WTC11 (cell line): ENCODE data around the gene GRIK2. TPM values are rescaled to one million over a fixed set of nuclear protein-coding genes. Genes with fewer than 3 reads are reported as not detected.

Experiments used
- ATAC-seq: fragments of 200-7000 bp; cut with Tn5 transposase; 2 replicates; pipeline ENCODE4 v1.10.0; 2021; ENCODE audit warnings: mild to moderate bottlenecking, moderate library complexity
- CTCF ChIA-PET: fragments of 300-600 bp; sonication (Branson Sonifier 250); formaldehyde crosslinking; loops from one replicate; lab custom pipeline; 2021; ENCODE audit warnings: antibody characterized with exemption; lab: Charles Lee
- POLR2A ChIA-PET: fragments of 350-600 bp; sonication (Branson Sonifier 250); formaldehyde crosslinking; loops from one replicate; lab custom pipeline; 2021; ENCODE audit warnings: antibody characterized with exemption; lab: Charles Lee
- DNase-seq: peaks from one replicate; pipeline ENCODE4 v3.0.0; 2021; ENCODE audit warnings: low spot score
- H3K27ac Mint-ChIP-seq: 2 replicates; pipeline ENCODE4 v1.8.0; 2021; ENCODE audit warnings: mixed read lengths
- H3K27me3 Mint-ChIP-seq: 2 replicates; pipeline ENCODE4 v1.8.0; 2021; ENCODE audit warnings: low read depth, mild to moderate bottlenecking, moderate library complexity, mixed read lengths
- H3K36me3 Mint-ChIP-seq: 2 replicates; pipeline ENCODE4 v1.8.0; 2021; ENCODE audit warnings: mixed read lengths
- H3K4me1 Mint-ChIP-seq: 2 replicates; pipeline ENCODE4 v1.8.0; 2022; ENCODE audit warnings: mixed read lengths
- H3K4me3 Mint-ChIP-seq: 2 replicates; pipeline ENCODE4 v1.8.0; 2021; ENCODE audit warnings: mild to moderate bottlenecking, moderate library complexity, mixed read lengths
- H3K9me3 Mint-ChIP-seq: 2 replicates; pipeline ENCODE4 v1.8.0; 2021; ENCODE audit warnings: mixed read lengths
- CREM ChIP-seq: sonication (generic); formaldehyde crosslinking; IDR thresholded peaks from 2 replicates; pipeline ENCODE4 v1.8.1; 2022; ENCODE audit warnings: mild to moderate bottlenecking, missing genetic modification reagents, moderate library complexity
- EMX1 ChIP-seq: fragments of 250-450 bp; sonication (Bioruptor Pico); IDR thresholded peaks from 2 replicates; pipeline ENCODE4 v1.8.0; 2021; ENCODE audit warnings: mild to moderate bottlenecking
- ETV6 ChIP-seq: sonication (generic); formaldehyde crosslinking; IDR thresholded peaks from 2 replicates; pipeline ENCODE4 v1.8.1; 2022; ENCODE audit warnings: mild to moderate bottlenecking, missing genetic modification reagents
- FOXJ3 ChIP-seq: sonication (generic); formaldehyde crosslinking; IDR thresholded peaks from 2 replicates; pipeline ENCODE4 v1.9.0; 2021; ENCODE audit warnings: missing genetic modification reagents, mild to moderate bottlenecking, borderline replicate concordance
- GTF2I ChIP-seq: fragments of 250-450 bp; sonication (Bioruptor Pico); conservative IDR thresholded peaks from 2 replicates; pipeline ENCODE4 v1.4.0; 2021; ENCODE audit warnings: mild to moderate bottlenecking
- HMGA2 ChIP-seq: fragments of 250-450 bp; sonication (Bioruptor Pico); IDR thresholded peaks from 2 replicates; pipeline ENCODE4 v1.4.0; 2021; ENCODE audit warnings: mild to moderate bottlenecking, moderate library complexity
- JAZF1 ChIP-seq: fragments of 250-450 bp; sonication (Bioruptor Pico); IDR thresholded peaks from 2 replicates; pipeline ENCODE4 v1.9.0; 2021; ENCODE audit warnings: moderate library complexity, mild to moderate bottlenecking, inconsistent platforms
- NFATC4 ChIP-seq: fragments of 250-450 bp; sonication (Bioruptor Pico); IDR thresholded peaks from 2 replicates; pipeline ENCODE4 v1.9.0; 2021; ENCODE audit warnings: mild to moderate bottlenecking
- OVOL2 ChIP-seq: fragments of 250-450 bp; sonication (Bioruptor Pico); IDR thresholded peaks from 2 replicates; pipeline ENCODE4 v1.9.0; 2021; ENCODE audit warnings: mild to moderate bottlenecking, borderline replicate concordance
- RELA ChIP-seq: sonication (generic); formaldehyde crosslinking; IDR thresholded peaks from 2 replicates; pipeline ENCODE4 v1.8.1; 2022; ENCODE audit warnings: missing genetic modification reagents, mild to moderate bottlenecking, borderline replicate concordance
- RORB ChIP-seq: fragments of 250-450 bp; sonication (Bioruptor Pico); IDR thresholded peaks from 2 replicates; pipeline ENCODE4 v1.9.0; 2021; ENCODE audit warnings: mild to moderate bottlenecking
- SMAD3 ChIP-seq: sonication (generic); formaldehyde crosslinking; IDR thresholded peaks from 2 replicates; pipeline ENCODE4 v1.8.0; 2022; ENCODE audit warnings: missing genetic modification reagents, mild to moderate bottlenecking, borderline replicate concordance
- SP1 ChIP-seq: sonication (generic); formaldehyde crosslinking; conservative IDR thresholded peaks from 2 replicates; pipeline ENCODE4 v1.8.1; 2022; ENCODE audit warnings: missing genetic modification reagents
- TCF7 ChIP-seq: sonication (generic); formaldehyde crosslinking; IDR thresholded peaks from 2 replicates; pipeline ENCODE4 v1.8.0; 2022; ENCODE audit warnings: mild to moderate bottlenecking, low read depth, missing genetic modification reagents, moderate library complexity
- TP53 ChIP-seq: sonication (generic); formaldehyde crosslinking; IDR thresholded peaks from 2 replicates; pipeline ENCODE4 v1.8.1; 2023; ENCODE audit warnings: mild to moderate bottlenecking, missing genetic modification reagents
- ZBTB21 ChIP-seq: sonication (generic); formaldehyde crosslinking; IDR thresholded peaks from 2 replicates; pipeline ENCODE4 v1.8.1; 2023; ENCODE audit warnings: mild to moderate bottlenecking, missing genetic modification reagents, borderline replicate concordance
- ZNF219 ChIP-seq: sonication (generic); formaldehyde crosslinking; IDR thresholded peaks from 2 replicates; pipeline ENCODE4 v1.8.0; 2023; ENCODE audit warnings: missing genetic modification reagents, mild to moderate bottlenecking, borderline replicate concordance
- ZNF671 ChIP-seq: fragments of 250-450 bp; sonication (Bioruptor Pico); IDR thresholded peaks from 2 replicates; pipeline ENCODE4 v1.8.0; 2021; ENCODE audit warnings: mild to moderate bottlenecking
- total RNA-seq: library from RNA; stranded (reverse); gene quantifications from 3 replicates; pipeline ENCODE4 v1.2.3, GENCODE V29; 2021
- TF ChIP-seq, protein P1 (sequence below): fragments of 200-600 bp; IDR thresholded peaks from 2 replicates; pipeline ENCODE4 v1.8.0; 2022; ENCODE audit warnings: antibody characterized with exemption
- TF ChIP-seq, protein P2 (sequence below): fragments of 250-450 bp; sonication (Bioruptor Pico); IDR thresholded peaks from 2 replicates; pipeline ENCODE4 v1.9.0; 2021; ENCODE audit warnings: moderate library complexity, mild to moderate bottlenecking, inconsistent platforms, borderline replicate concordance
- TF ChIP-seq, protein P3 (sequence below): fragments of 250-450 bp; sonication (Bioruptor Pico); IDR thresholded peaks from 2 replicates; pipeline ENCODE4 v1.9.0; 2021; ENCODE audit warnings: mild to moderate bottlenecking
- TF ChIP-seq, protein P4 (sequence below): sonication (generic); formaldehyde crosslinking; IDR thresholded peaks from 2 replicates; pipeline ENCODE4 v1.8.0; 2022; ENCODE audit warnings: mild to moderate bottlenecking, missing genetic modification reagents

The GRIK2 gene
- total RNA-seq, 1 experiment from 2014 or later, result 2.7 TPM

DNA sequence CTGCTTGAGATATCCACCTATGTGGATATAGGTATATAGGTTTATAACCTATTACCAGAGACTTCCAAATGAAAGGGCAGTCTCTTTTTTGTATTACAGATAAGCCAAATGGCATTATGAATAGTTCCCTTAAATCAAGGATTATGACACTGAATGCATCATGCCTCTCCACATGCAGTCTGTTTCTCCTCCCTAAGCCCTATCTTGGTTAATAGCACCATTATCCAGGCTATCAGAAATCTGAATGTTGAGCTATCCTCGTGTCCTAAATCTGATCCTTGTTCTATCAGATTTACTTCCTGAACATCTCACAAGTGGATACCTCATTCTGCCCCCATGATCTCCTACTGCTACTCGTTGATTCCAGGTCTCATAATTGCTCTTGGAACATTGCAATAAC lies 138.0 kb downstream of the GRIK2 start (continued):
- TF ChIP-seq, protein P1, sequence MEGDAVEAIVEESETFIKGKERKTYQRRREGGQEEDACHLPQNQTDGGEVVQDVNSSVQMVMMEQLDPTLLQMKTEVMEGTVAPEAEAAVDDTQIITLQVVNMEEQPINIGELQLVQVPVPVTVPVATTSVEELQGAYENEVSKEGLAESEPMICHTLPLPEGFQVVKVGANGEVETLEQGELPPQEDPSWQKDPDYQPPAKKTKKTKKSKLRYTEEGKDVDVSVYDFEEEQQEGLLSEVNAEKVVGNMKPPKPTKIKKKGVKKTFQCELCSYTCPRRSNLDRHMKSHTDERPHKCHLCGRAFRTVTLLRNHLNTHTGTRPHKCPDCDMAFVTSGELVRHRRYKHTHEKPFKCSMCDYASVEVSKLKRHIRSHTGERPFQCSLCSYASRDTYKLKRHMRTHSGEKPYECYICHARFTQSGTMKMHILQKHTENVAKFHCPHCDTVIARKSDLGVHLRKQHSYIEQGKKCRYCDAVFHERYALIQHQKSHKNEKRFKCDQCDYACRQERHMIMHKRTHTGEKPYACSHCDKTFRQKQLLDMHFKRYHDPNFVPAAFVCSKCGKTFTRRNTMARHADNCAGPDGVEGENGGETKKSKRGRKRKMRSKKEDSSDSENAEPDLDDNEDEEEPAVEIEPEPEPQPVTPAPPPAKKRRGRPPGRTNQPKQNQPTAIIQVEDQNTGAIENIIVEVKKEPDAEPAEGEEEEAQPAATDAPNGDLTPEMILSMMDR, result no peak
- no peak for TF ChIP-seq HMGA2 (CRISPR knock-in tag)
- TF ChIP-seq TP53, result no peak
- no peak for TF ChIP-seq RELA (CRISPR knock-in tag)
- TF ChIP-seq OVOL2 (CRISPR knock-in tag), result no peak

DNA sequence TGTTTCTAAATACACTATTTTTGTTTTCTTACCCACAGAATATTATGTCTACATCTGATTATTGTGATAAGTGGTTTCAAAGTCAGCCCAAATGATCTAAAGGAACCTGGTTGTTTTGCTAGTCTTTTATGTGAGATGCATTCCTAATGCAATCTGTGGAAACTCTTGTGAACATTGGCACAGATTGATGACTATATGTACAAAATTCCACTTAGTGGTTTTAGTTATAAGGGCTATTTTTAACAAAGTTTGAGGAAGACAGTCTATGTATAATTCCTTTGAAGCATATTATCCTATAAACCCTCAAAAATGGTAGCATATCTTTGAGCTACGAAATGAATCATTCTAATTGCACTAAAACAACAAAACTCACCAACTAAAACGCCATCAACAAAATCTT lies 140.9 kb downstream of the GRIK2 start:
- Mint-ChIP-seq H3K27me3 (no peaks in the 10 kb centered on the region), H3K9me3 (no peaks in the 10 kb centered on the region), H3K4me3 (no peak overlapping the region), H3K27ac (no peak overlapping the region), H3K4me1 (peaks cover 4% of the 10 kb centered on the region; the same call in 1 of the 2 replicates), H3K36me3 (no peaks in the 10 kb centered on the region)
- no peak for ATAC-seq
- no peak for DNase-seq
- TF ChIP-seq TCF7 (CRISPR knock-in tag), result no peak
- TF ChIP-seq, protein P2, sequence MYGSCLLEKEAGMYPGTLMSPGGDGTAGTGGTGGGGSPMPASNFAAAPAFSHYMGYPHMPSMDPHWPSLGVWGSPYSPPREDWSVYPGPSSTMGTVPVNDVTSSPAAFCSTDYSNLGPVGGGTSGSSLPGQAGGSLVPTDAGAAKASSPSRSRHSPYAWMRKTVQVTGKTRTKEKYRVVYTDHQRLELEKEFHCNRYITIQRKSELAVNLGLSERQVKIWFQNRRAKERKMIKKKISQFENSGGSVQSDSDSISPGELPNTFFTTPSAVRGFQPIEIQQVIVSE, result no peak
- TF ChIP-seq, protein P3, sequence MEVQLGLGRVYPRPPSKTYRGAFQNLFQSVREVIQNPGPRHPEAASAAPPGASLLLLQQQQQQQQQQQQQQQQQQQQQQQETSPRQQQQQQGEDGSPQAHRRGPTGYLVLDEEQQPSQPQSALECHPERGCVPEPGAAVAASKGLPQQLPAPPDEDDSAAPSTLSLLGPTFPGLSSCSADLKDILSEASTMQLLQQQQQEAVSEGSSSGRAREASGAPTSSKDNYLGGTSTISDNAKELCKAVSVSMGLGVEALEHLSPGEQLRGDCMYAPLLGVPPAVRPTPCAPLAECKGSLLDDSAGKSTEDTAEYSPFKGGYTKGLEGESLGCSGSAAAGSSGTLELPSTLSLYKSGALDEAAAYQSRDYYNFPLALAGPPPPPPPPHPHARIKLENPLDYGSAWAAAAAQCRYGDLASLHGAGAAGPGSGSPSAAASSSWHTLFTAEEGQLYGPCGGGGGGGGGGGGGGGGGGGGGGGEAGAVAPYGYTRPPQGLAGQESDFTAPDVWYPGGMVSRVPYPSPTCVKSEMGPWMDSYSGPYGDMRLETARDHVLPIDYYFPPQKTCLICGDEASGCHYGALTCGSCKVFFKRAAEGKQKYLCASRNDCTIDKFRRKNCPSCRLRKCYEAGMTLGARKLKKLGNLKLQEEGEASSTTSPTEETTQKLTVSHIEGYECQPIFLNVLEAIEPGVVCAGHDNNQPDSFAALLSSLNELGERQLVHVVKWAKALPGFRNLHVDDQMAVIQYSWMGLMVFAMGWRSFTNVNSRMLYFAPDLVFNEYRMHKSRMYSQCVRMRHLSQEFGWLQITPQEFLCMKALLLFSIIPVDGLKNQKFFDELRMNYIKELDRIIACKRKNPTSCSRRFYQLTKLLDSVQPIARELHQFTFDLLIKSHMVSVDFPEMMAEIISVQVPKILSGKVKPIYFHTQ (CRISPR knock-in tag), result no peak
- TF ChIP-seq SMAD3 (CRISPR knock-in tag), result no peak
- TF ChIP-seq GTF2I, result no peak
- TF ChIP-seq EMX1, result no peak
- TF ChIP-seq NFATC4 (CRISPR knock-in tag), result no peak
- TF ChIP-seq, protein P4, sequence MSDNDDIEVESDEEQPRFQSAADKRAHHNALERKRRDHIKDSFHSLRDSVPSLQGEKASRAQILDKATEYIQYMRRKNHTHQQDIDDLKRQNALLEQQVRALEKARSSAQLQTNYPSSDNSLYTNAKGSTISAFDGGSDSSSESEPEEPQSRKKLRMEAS (CRISPR knock-in tag), result no peak
- no peak for TF ChIP-seq RORB (CRISPR knock-in tag)
- TF ChIP-seq FOXJ3 (CRISPR knock-in tag), result no peak
- no peak for TF ChIP-seq ETV6
- TF ChIP-seq HMGA2 (CRISPR knock-in tag), result no peak
- no peak for TF ChIP-seq SP1 (CRISPR knock-in tag)
- TF ChIP-seq, protein P1, result no peak
- no peak for TF ChIP-seq ZNF671
- POLR2A ChIA-PET, result no interaction called here
- CTCF ChIA-PET, result no interaction called here

DNA sequence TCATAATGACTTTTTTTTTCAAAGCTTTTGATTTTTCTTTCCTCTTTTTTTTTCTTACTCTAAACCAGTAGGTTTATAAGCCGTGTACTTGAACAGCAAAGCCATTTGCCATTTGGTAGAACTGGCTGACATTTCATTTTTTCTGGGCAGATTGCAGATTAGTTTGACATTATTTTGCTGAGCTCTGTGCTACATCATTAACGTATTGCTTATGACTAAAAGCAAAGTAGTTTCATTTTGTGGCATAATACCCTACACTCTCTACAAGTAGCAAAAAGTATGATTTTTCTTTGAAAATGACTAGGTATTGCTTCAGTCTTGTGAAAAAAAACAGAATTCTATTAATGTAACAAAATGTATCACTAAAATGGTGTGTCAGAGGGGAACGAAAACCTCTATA lies 141.3 kb downstream of the GRIK2 start:
- no peak for DNase-seq
- no peak for TF ChIP-seq JAZF1
- TF ChIP-seq ZBTB21 (CRISPR knock-in tag), result no peak
- no peak for TF ChIP-seq CREM
- TF ChIP-seq ZNF219 (CRISPR knock-in tag), result no peak
- no peak for ATAC-seq
- H3K9me3 Mint-ChIP-seq, result no peaks in the 10 kb centered on the region
- no peak overlapping the region for H3K27ac Mint-ChIP-seq
- H3K4me3 Mint-ChIP-seq, result no peak overlapping the region
- no peaks in the 10 kb centered on the region for H3K36me3 Mint-ChIP-seq
- POLR2A ChIA-PET, result no interaction called here
- no peaks in the 10 kb centered on the region for H3K27me3 Mint-ChIP-seq
- CTCF ChIA-PET, result no interaction called here
- peaks cover 4% of the 10 kb centered on the region; the same call in 1 of the 2 replicates for H3K4me1 Mint-ChIP-seq
